ENCODE data around the gene ADGRV1. TPM values are rescaled to one million over a fixed set of nuclear protein-coding genes. Genes with fewer than 3 reads are reported as not detected.

ADGRV1 gene
- total RNA-seq, 1 experiment from 2014 or later, result 6.8 TPM

DNA sequence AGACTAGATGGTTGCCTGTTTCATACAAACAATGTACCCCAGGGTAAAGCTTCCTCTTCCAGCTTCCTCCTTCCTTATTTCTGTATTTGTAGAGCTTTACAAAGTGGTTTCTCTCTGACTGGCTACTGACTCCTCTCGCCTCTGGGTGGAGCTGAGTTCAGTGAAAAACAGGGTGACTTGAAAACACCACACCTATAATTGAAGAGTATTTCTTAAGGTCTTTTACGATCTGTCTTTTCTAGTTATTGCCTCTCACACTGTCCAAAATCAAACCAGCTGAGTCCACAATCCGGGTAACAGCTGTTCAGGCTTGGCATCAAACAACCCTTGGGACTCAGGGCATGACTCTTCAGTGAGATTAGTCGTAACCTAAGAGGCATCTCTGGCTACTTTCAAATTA, 624.2 kb downstream of the ADGRV1 start:
- CTCF ChIA-PET, result interaction anchor here (0.5 to 0.9 kb wide), 2 partner anchors 202 to 207 kb away, joined by 3 to 5 read pairs; no protein-coding TSS in a partner anchor

DNA sequence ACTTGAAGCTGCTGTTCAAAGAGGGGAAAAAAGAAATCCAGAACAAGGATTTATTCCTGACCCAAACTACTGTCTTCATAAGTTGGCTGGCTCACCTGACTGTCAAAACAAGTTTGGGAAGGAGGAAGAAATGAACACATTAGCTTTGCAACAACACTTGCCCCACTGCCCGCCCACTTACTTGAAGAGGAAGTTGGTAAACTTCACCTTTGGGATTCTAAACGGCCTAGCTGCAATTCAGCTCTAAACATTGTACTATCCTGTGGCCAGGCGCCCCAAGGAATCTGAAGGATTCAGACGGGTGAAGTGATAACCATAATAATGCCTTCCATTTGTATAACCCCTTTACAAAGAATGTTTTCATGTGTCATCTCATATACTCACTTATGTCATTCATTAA, 625.1 kb downstream of the ADGRV1 start:
- POLR2A ChIA-PET (ENCODE audit: low non-redundant PET), result no interaction called here
- TF ChIP-seq EZH2 (IDR thresholded peaks at IDR 0.05; ENCODE audit: borderline replicate concordance, low read depth, low read length, poor library complexity, severe bottlenecking), result no peak
- TF ChIP-seq, protein P1, sequence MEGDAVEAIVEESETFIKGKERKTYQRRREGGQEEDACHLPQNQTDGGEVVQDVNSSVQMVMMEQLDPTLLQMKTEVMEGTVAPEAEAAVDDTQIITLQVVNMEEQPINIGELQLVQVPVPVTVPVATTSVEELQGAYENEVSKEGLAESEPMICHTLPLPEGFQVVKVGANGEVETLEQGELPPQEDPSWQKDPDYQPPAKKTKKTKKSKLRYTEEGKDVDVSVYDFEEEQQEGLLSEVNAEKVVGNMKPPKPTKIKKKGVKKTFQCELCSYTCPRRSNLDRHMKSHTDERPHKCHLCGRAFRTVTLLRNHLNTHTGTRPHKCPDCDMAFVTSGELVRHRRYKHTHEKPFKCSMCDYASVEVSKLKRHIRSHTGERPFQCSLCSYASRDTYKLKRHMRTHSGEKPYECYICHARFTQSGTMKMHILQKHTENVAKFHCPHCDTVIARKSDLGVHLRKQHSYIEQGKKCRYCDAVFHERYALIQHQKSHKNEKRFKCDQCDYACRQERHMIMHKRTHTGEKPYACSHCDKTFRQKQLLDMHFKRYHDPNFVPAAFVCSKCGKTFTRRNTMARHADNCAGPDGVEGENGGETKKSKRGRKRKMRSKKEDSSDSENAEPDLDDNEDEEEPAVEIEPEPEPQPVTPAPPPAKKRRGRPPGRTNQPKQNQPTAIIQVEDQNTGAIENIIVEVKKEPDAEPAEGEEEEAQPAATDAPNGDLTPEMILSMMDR (conservative IDR thresholded peaks at IDR 0.05; ENCODE audit: low read depth, low read length), result no peak
- no peaks in the 10 kb centered on the region for H3K36me3 ChIP-seq (ENCODE audit: insufficient read depth, low read length, poor library complexity, severe bottlenecking)

More for the DNA sequence above, 624.2 kb downstream of the ADGRV1 start:
- H3K9me3 ChIP-seq (ENCODE audit: low read depth, low read length, poor library complexity, severe bottlenecking), result no peaks in the 10 kb centered on the region
- H3K36me3 ChIP-seq (ENCODE audit: insufficient read depth, low read length, poor library complexity, severe bottlenecking), result no peaks in the 10 kb centered on the region
- no peak overlapping the region for H3K4me3 ChIP-seq (ENCODE audit: low read depth, low read length, poor library complexity, severe bottlenecking)
- H3K27me3 ChIP-seq (replicated peaks; ENCODE audit: insufficient read depth, low read depth, low read length, poor library complexity), result no peaks in the 10 kb centered on the region
- H3K27ac ChIP-seq (ENCODE audit: low read depth, low read length, poor library complexity, severe bottlenecking), result peak overlapping the region; percentile 27
- peaks cover 21% of the 10 kb centered on the region for H3K4me1 ChIP-seq (ENCODE audit: insufficient read depth, low read length, poor library complexity, severe bottlenecking)
- BruUV-seq (replicated peaks), result no TSS peak
- peak; percentile 42 for DNase-seq (ENCODE audit: low spot score)
- POLR2A ChIA-PET (ENCODE audit: low non-redundant PET), result no interaction called here
- intact Hi-C loops (cut with micrococcal nuclease; ENCODE audit: unreplicated experiment), result loop anchor here (10.0 kb wide), 1 partner anchor 202 kb away; the partner anchor contains the start of gene ARRDC3
- no peak for TF ChIP-seq EZH2 (IDR thresholded peaks at IDR 0.05; ENCODE audit: borderline replicate concordance, low read depth, low read length, poor library complexity, severe bottlenecking)
- TF ChIP-seq, protein P1 (conservative IDR thresholded peaks at IDR 0.05; ENCODE audit: low read depth, low read length), result peak; percentile 38; the same call in 1 of the 2 replicates

DNA sequence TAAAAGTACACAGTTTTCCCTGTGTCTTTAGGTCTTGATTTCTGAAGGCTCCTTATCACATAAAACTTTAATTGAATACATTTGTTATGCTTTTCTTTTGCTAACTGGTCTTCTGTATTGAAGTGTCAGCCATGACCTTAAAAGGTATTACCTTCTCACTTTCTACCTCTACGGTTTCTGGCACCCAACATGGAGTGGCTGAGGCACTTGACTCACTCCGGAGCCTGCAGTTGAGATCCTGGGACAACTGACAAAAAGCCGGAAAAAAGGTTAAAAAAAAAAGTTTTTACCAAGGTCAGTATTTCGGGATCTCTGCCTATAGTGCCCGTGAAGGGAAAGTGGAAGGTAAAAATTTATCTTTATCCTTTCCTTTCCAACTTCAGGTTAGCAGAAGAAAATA, 627.5 kb downstream of the ADGRV1 start:
- DNase-seq (ENCODE audit: low spot score), result no peak
- Histone ChIP-seq H3K27me3 (replicated peaks; ENCODE audit: insufficient read depth, low read depth, low read length, poor library complexity) (no peaks in the 10 kb centered on the region), H3K27ac (ENCODE audit: low read depth, low read length, poor library complexity, severe bottlenecking) (no peak overlapping the region), H3K36me3 (ENCODE audit: insufficient read depth, low read length, poor library complexity, severe bottlenecking) (no peaks in the 10 kb centered on the region), H3K4me3 (ENCODE audit: low read depth, low read length, poor library complexity, severe bottlenecking) (no peak overlapping the region), H3K9me3 (ENCODE audit: low read depth, low read length, poor library complexity, severe bottlenecking) (no peaks in the 10 kb centered on the region), H3K4me1 (ENCODE audit: insufficient read depth, low read length, poor library complexity, severe bottlenecking) (peaks cover 3% of the 10 kb centered on the region)
- intact Hi-C loops (cut with micrococcal nuclease; ENCODE audit: unreplicated experiment), result loop anchor here (10.0 kb wide), 1 partner anchor 199 kb away; the partner anchor contains the start of gene ARRDC3
- TF ChIP-seq EZH2 (IDR thresholded peaks at IDR 0.05; ENCODE audit: borderline replicate concordance, low read depth, low read length, poor library complexity, severe bottlenecking), result no peak
- TF ChIP-seq, protein P1 (conservative IDR thresholded peaks at IDR 0.05; ENCODE audit: low read depth, low read length), result no peak
- ChIA-PET POLR2A (ENCODE audit: low non-redundant PET) (no interaction called here), CTCF (no interaction called here)
- BruUV-seq (replicated peaks), result no TSS peak

More for the DNA sequence above, 625.1 kb downstream of the ADGRV1 start:
- intact Hi-C loops (cut with micrococcal nuclease; ENCODE audit: unreplicated experiment), result loop anchor here (10.0 kb wide), 1 partner anchor 201 kb away; the partner anchor contains the start of gene ARRDC3
- peak overlapping the region; percentile 10 for H3K27ac ChIP-seq (ENCODE audit: low read depth, low read length, poor library complexity, severe bottlenecking)
- DNase-seq (ENCODE audit: low spot score), result no peak
- no peaks in the 10 kb centered on the region for H3K27me3 ChIP-seq (replicated peaks; ENCODE audit: insufficient read depth, low read depth, low read length, poor library complexity)
- CTCF ChIA-PET, result no interaction called here
- peaks cover 11% of the 10 kb centered on the region for H3K4me1 ChIP-seq (ENCODE audit: insufficient read depth, low read length, poor library complexity, severe bottlenecking)
- H3K4me3 ChIP-seq (ENCODE audit: low read depth, low read length, poor library complexity, severe bottlenecking), result no peak overlapping the region
- no peaks in the 10 kb centered on the region for H3K9me3 ChIP-seq (ENCODE audit: low read depth, low read length, poor library complexity, severe bottlenecking)
- BruUV-seq (replicated peaks), result no TSS peak

Measured in A673 (cell line).